ENCODE results near the gene ZFP3. TPM values are rescaled to one million over a fixed set of nuclear protein-coding genes. Genes with fewer than 3 reads are reported as not detected.
A peak's percentile ranks its signal among the peaks of the same experiment; 100 is the strongest.
"Not testable (repeated sequence)": the region's sequence is repeated elsewhere in the genome, so short reads cannot be mapped to it uniquely, and the experiment has no call there.

Gene ZFP3
- total RNA-seq, 2 experiments from 2014 or later = 6.5 to 7.5 TPM

DNA sequence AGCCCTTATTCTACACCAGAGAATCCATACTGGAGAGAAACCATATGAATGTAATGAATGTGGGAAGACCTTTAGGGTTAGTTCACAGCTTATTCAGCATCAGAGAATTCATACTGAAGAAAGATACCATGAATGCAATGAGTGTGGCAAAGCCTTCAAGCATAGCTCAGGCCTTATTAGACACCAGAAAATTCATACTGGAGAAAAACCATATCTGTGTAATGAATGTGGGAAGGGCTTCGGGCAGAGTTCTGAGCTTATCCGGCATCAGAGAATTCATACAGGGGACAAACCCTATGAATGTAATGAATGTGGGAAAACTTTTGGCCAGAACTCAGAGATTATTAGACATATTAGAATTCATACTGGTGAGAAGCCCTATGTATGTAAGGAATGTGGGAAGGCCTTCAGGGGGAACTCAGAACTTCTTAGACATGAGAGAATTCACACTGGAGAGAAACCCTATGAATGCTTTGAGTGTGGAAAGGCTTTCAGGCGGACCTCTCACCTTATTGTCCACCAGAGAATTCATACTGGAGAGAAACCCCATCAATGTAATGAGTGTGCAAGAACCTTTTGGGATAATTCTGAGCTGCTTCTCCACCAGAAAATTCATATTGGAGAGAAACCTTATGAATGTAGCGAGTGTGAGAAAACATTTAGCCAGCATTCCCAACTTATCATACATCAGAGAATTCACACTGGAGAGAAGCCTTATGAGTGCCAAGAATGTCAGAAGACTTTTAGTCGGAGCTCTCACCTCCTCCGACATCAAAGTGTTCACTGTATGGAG lies 14.1 kb downstream of the ZFP3 start:
- no peak overlapping the region for H3K4me3 Mint-ChIP-seq
- CTCF ChIA-PET = interaction anchor here (0.6 to 1.7 kb wide), 4 partner anchors 9 to 43 kb away, joined by 3 to 8 read pairs (median 5); no protein-coding TSS in a partner anchor
- no peak overlapping the region for H3K27ac Mint-ChIP-seq
- peaks cover 74% of the 10 kb centered on the region for H3K36me3 Mint-ChIP-seq (ENCODE audit: low read depth)
- peaks cover 5% of the 10 kb centered on the region for H3K4me1 Mint-ChIP-seq
- POLR2A ChIA-PET = no interaction called here
- peaks cover 19% of the 10 kb centered on the region for H3K27me3 Mint-ChIP-seq
- H3K9me3 Mint-ChIP-seq = peaks cover 66% of the 10 kb centered on the region
- DNase-seq = no peak

DNA sequence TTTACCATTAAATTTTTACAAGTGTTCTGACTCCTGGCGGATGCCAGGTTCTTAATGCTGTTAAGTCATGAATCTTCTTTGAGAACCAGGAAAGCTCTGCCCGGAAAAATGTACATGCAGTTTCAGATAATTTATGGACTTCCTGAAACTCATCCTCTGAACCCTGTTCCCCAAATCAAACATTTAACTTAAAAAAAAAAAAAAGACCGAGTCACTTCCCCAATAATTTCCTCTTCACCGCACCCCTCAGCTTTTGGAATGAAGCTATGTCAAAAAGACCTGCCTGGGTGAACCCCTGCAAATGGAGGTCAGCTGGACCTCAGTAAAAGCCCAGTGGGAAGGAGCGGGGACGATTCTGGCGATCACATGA lies 18.4 kb downstream of the ZFP3 start:
- POLR2A ChIA-PET = interaction anchor here (0.6 kb wide), 1 partner anchor 87 kb away, joined by 5 read pairs; no protein-coding TSS in a partner anchor
- CTCF ChIA-PET = no interaction called here
- Mint-ChIP-seq H3K4me1 (peaks cover 5% of the 10 kb centered on the region), H3K9me3 (peaks cover 52% of the 10 kb centered on the region), H3K27me3 (peaks cover 23% of the 10 kb centered on the region), H3K36me3 (ENCODE audit: low read depth) (peaks cover 39% of the 10 kb centered on the region), H3K27ac (no peak overlapping the region), H3K4me3 (no peak overlapping the region)
- DNase-seq = no peak

GRCh38 chr17:5097101-5097834 lies 19.0 kb downstream of the ZFP3 start:
- peaks cover 5% of the 10 kb centered on the region for H3K4me1 Mint-ChIP-seq
- peaks cover 33% of the 10 kb centered on the region for H3K36me3 Mint-ChIP-seq (ENCODE audit: low read depth)
- POLR2A ChIA-PET = interaction anchor here (0.6 kb wide), 1 partner anchor 86 kb away, joined by 5 read pairs; no protein-coding TSS in a partner anchor
- CTCF ChIA-PET = no interaction called here
- no peak overlapping the region for H3K4me3 Mint-ChIP-seq
- H3K9me3 Mint-ChIP-seq = peaks cover 46% of the 10 kb centered on the region
- no peak overlapping the region for H3K27ac Mint-ChIP-seq
- no peak for DNase-seq
- peaks cover 23% of the 10 kb centered on the region for H3K27me3 Mint-ChIP-seq

- H3K9me3 Mint-ChIP-seq = peaks cover 41% of the 10 kb centered on the region
- H3K36me3 Mint-ChIP-seq (ENCODE audit: low read depth) = peaks cover 27% of the 10 kb centered on the region
- no peak overlapping the region for H3K27ac Mint-ChIP-seq
- no peak overlapping the region for H3K4me3 Mint-ChIP-seq
- CTCF ChIA-PET = interaction anchor here (0.7 kb wide), 1 partner anchor 16 kb away, joined by 3 read pairs; no protein-coding TSS in a partner anchor
- H3K27me3 Mint-ChIP-seq = peaks cover 23% of the 10 kb centered on the region
- DNase-seq = no peak
- peaks cover 5% of the 10 kb centered on the region for H3K4me1 Mint-ChIP-seq
- POLR2A ChIA-PET = no interaction called here
Measured at GRCh38 chr17:5099271-5099670, 21.0 kb downstream of the ZFP3 start.

DNA sequence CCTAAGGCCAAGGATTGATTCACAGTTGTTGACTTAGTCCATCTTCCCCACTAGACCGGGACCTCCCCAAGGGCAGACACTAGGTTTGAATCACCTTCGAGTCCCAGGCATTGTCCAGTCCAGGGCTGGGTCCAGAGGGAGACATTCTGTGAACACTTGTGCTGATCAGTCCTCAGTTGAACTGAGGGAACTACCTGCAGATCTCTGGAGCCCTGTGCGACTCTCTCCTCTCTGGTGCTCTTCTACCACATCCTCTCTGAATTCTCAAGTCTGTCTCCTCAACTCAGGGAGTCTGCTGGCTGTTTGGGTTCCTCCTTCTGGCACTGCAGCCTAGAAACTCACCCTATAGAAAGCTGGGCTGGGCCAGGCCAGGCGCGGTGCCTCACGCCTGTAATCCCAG lies 22.6 kb downstream of the ZFP3 start:
- POLR2A ChIA-PET = no interaction called here
- Mint-ChIP-seq H3K9me3 (peaks cover 34% of the 10 kb centered on the region), H3K4me3 (no peak overlapping the region), H3K27me3 (peaks cover 17% of the 10 kb centered on the region), H3K27ac (no peak overlapping the region), H3K4me1 (peaks cover 5% of the 10 kb centered on the region), H3K36me3 (ENCODE audit: low read depth) (peaks cover 29% of the 10 kb centered on the region)
- CTCF ChIA-PET = interaction anchor here (2.5 kb wide), 1 partner anchor 13 kb away, joined by 7 read pairs; no protein-coding TSS in a partner anchor
- no peak for DNase-seq

- peaks cover 23% of the 10 kb centered on the region for H3K4me1 Mint-ChIP-seq
- peaks cover 71% of the 10 kb centered on the region for H3K36me3 Mint-ChIP-seq (ENCODE audit: low read depth)
- H3K9me3 Mint-ChIP-seq = peaks cover 28% of the 10 kb centered on the region
- ChIA-PET CTCF (interaction anchor here (0.8 to 1.2 kb wide), 3 partner anchors 8 to 81 kb away, joined by 3 to 8 read pairs (median 4); partner anchors contain the start of gene ZNF594), POLR2A (no interaction called here)
- no peak for DNase-seq
- peak overlapping the region; percentile 71 for H3K27ac Mint-ChIP-seq
- peak overlapping the region; percentile 76 for H3K4me3 Mint-ChIP-seq
- peaks cover 9% of the 10 kb centered on the region for H3K27me3 Mint-ChIP-seq
Measured at GRCh38 chr17:5110816-5111215, 32.5 kb downstream of the ZFP3 start.

- peak within 1 kb of the TSS; percentile 76 for H3K4me3 Mint-ChIP-seq
- peaks cover 13% of the 10 kb centered on the region for H3K27me3 Mint-ChIP-seq
- ChIA-PET POLR2A (no interaction called here), CTCF (interaction anchor here (0.8 to 1.2 kb wide), 3 partner anchors 7 to 80 kb away, joined by 3 to 8 read pairs (median 4); partner anchors contain the start of gene ZNF594)
- peaks cover 63% of the 10 kb centered on the region for H3K36me3 Mint-ChIP-seq (ENCODE audit: low read depth)
- H3K4me1 Mint-ChIP-seq = peaks cover 23% of the 10 kb centered on the region
- H3K27ac Mint-ChIP-seq = peak within 1 kb of the TSS; percentile 71
- H3K9me3 Mint-ChIP-seq = peaks cover 21% of the 10 kb centered on the region
- peak; percentile 92 for DNase-seq
Measured at GRCh38 chr17:5111402-5112204, 33.3 kb downstream of the ZFP3 start, which contains the start of gene ZNF232. TSS of gene ZNF232 (minus strand) at chr17:5111878. CDS start at chr17:5111822, 56 bp downstream.

GRCh38 chr17:5115673-5116651 lies 37.7 kb downstream of the ZFP3 start, which contains the start of gene USP6:
TSS of gene USP6 (plus strand) at chr17:5116032. CDS start at chr17:5130368, 14,336 bp downstream.
- Mint-ChIP-seq H3K36me3 (ENCODE audit: low read depth) (peaks cover 23% of the 10 kb centered on the region), H3K9me3 (peaks cover 14% of the 10 kb centered on the region), H3K27me3 (peaks cover 37% of the 10 kb centered on the region), H3K4me1 (peaks cover 16% of the 10 kb centered on the region), H3K4me3 (no peak within 1 kb of the TSS), H3K27ac (no peak within 1 kb of the TSS)
- DNase-seq = no peak
- CTCF ChIA-PET = interaction anchor here (1.3 kb wide), 1 partner anchor 12 kb away, joined by 3 read pairs; no protein-coding TSS in a partner anchor
- POLR2A ChIA-PET = interaction anchor here (0.8 kb wide), 1 partner anchor 11 kb away, joined by 3 read pairs; no protein-coding TSS in a partner anchor

DNA sequence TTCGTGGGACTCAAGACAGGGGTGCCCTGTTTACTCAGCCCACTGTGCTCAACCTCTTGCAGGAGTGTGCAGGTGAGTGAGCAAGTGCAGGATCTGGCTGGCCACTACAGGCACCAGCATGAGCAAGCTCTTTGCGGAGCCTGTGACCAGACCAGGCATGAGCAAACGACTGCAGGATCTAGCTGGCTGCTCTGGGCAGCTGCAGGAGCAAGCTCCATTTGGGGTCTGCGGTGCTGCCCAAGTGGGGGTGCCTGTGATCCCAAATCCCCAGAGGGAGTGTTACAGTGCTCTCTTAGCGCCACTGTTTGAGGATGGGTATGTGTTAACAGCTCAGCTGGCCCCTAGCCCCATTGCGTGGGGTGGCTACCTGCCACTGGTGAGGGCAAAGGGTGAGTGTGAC lies 40.0 kb downstream of the ZFP3 start:
- Mint-ChIP-seq H3K4me1 (peaks cover 6% of the 10 kb centered on the region), H3K36me3 (ENCODE audit: low read depth) (peaks cover 15% of the 10 kb centered on the region), H3K27me3 (peaks cover 50% of the 10 kb centered on the region), H3K27ac (no peak overlapping the region), H3K9me3 (peaks cover 14% of the 10 kb centered on the region), H3K4me3 (no peak overlapping the region)
- ChIA-PET POLR2A (no interaction called here), CTCF (interaction anchor here (0.6 kb wide), 1 partner anchor 74 kb away, joined by 3 read pairs; no protein-coding TSS in a partner anchor)
- DNase-seq = no peak

GRCh38 chr17:5120036-5120435 lies 41.8 kb downstream of the ZFP3 start:
- Mint-ChIP-seq H3K9me3 (peaks cover 5% of the 10 kb centered on the region), H3K4me1 (peaks cover 5% of the 10 kb centered on the region), H3K4me3 (no peak overlapping the region), H3K27me3 (peaks cover 61% of the 10 kb centered on the region), H3K36me3 (ENCODE audit: low read depth) (no peaks in the 10 kb centered on the region), H3K27ac (no peak overlapping the region)
- ChIA-PET CTCF (interaction anchor here (0.6 kb wide), 1 partner anchor 212 kb away, joined by 3 read pairs; no protein-coding TSS in a partner anchor), POLR2A (no interaction called here)
- DNase-seq = no peak

GRCh38 chr17:5120436-5121185 lies 42.3 kb downstream of the ZFP3 start:
- H3K4me3 Mint-ChIP-seq; H3K4me1 Mint-ChIP-seq; H3K36me3 Mint-ChIP-seq (ENCODE audit: low read depth); H3K27ac Mint-ChIP-seq; DNase-seq; H3K9me3 Mint-ChIP-seq; POLR2A ChIA-PET: not testable (repeated sequence)
- H3K27me3 Mint-ChIP-seq = peaks cover 56% of the 10 kb centered on the region
- CTCF ChIA-PET = interaction anchor here (0.6 kb wide), 1 partner anchor 212 kb away, joined by 3 read pairs; no protein-coding TSS in a partner anchor

All from activated CD4-positive, alpha-beta T cell treated with anti-CD3 and anti-CD28 coated beads, Interleukin-2, amount 10 ng/mL, durations not matched to agents 7 days and 5 days (primary cell).